Hematopoietic multipotent progenitor cell treated with erythropoietin and hydrocortisone succinate and interleukin-3 and kit ligand, for 8 days (in vitro differentiated cells): Measurements from ENCODE around the gene ATP5ME.
"Not testable (repeated sequence)": the region's sequence is repeated elsewhere in the genome, so short reads cannot be mapped to it uniquely, and the experiment has no call there.

Source experiments
- DNase-seq: peaks from one replicate; pipeline ENCODE4 v3.0.0-alpha.2; 2015

ATP5ME gene

GRCh38 chr4:653831-654502, 20.1 kb downstream of the ATP5ME start:
- no peak for DNase-seq

- no peak for DNase-seq
These were observed 20.8 kb downstream of the ATP5ME start for GRCh38 chr4:653080-653821.

- DNase-seq, result no peak
These were observed 22.0 kb downstream of the ATP5ME start for GRCh38 chr4:651884-652642.

- DNase-seq, result no peak
These were observed 22.9 kb downstream of the ATP5ME start for GRCh38 chr4:650951-651883.

- no peak for DNase-seq
These were observed 23.6 kb downstream of the ATP5ME start for GRCh38 chr4:650461-650860.

- no peak for DNase-seq
These were observed 24.2 kb downstream of the ATP5ME start for GRCh38 chr4:649751-650310.

GRCh38 chr4:649293-649625, 24.8 kb downstream of the ATP5ME start:
- no peak for DNase-seq

GRCh38 chr4:648579-649292, 25.3 kb downstream of the ATP5ME start:
- DNase-seq, result no peak

GRCh38 chr4:647481-647880, 26.6 kb downstream of the ATP5ME start:
- DNase-seq, result no peak

- DNase-seq, result no peak
These were observed 27.6 kb downstream of the ATP5ME start for GRCh38 chr4:646460-646859.

GRCh38 chr4:642366-642765, 31.7 kb downstream of the ATP5ME start:
- DNase-seq, result not testable (repeated sequence)

- no peak for DNase-seq
These were observed 36.4 kb downstream of the ATP5ME start for GRCh38 chr4:637536-638280.

- no peak for DNase-seq
These were observed 37.4 kb downstream of the ATP5ME start for GRCh38 chr4:636628-637159.

- no peak for DNase-seq
These were observed 38.0 kb downstream of the ATP5ME start for GRCh38 chr4:635851-636627.

GRCh38 chr4:635066-635835, 38.8 kb downstream of the ATP5ME start:
- not testable (repeated sequence) for DNase-seq

GRCh38 chr4:634599-634985, 39.5 kb downstream of the ATP5ME start:
- no peak for DNase-seq

- DNase-seq, result no peak
These were observed 40.0 kb downstream of the ATP5ME start for GRCh38 chr4:633976-634598.

GRCh38 chr4:633406-633805, 40.7 kb downstream of the ATP5ME start:
- DNase-seq, result no peak

GRCh38 chr4:632926-633325, 41.1 kb downstream of the ATP5ME start:
- DNase-seq, result no peak
